NK-92 treated with Interleukin-12 subunit alpha and Interleukin-12 subunit beta, amount 100 ng/mL, for 24 hours (cell line): ENCODE results near the gene STS.
A peak's percentile ranks its signal among the peaks of the same experiment; 100 is the strongest.

Experiments used
- DNase-seq: peaks from one replicate; lab custom pipeline; 2025; lab: John Stamatoyannopoulos, UW

Gene STS, protein sequence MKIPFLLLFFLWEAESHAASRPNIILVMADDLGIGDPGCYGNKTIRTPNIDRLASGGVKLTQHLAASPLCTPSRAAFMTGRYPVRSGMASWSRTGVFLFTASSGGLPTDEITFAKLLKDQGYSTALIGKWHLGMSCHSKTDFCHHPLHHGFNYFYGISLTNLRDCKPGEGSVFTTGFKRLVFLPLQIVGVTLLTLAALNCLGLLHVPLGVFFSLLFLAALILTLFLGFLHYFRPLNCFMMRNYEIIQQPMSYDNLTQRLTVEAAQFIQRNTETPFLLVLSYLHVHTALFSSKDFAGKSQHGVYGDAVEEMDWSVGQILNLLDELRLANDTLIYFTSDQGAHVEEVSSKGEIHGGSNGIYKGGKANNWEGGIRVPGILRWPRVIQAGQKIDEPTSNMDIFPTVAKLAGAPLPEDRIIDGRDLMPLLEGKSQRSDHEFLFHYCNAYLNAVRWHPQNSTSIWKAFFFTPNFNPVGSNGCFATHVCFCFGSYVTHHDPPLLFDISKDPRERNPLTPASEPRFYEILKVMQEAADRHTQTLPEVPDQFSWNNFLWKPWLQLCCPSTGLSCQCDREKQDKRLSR

DNA sequence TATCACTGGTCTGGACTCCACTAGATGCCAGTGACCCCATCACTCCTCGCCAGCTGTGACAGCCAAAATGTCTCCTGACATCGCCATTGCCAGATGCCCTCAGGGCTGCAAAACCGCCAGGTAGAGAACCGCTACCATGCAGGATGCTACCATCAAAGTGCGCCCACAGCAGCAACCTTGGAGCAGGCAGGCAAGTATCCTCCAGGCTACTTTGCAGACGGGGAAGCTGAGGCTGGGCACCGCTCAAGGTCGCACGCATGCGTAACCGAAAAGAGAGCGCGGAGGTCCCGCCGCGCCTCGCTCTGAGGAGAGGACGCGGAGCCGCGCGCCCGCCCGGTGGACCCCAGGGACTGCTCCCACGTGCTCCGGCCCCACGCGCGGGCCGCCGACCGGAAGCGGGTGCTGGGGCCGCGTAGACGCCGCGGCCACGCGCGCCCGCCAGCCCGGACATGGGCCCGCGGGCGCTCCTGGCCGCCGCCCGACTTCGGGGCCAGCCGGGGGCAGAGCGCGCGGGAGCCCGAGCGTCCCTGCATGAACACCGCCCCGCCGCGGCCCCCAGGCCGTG, at the start of gene STS:
Gene STS (plus strand): TSS at position 300 of the 565 bp plus-strand sequence. CDS start 105,488 bp downstream, outside the sequence.
- peak; percentile 22 for DNase-seq

DNA sequence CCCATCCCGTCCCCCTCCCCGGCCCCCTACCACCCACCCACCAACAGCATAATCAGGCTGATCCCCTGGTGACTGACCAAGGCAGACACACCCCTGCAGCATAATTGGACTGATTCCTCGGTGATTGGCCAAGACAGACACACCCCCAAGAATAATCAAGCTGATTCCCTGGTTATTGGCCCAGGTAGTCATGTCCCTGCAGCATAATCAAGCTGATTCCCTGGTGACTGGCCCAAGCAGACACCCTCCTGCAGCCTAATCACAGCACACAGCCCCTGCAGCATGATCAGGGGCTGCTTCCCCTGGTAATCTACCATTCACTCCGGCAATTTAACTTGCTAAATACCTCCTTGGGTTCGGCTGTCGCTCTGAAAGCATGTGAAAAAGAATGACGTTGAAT, 47.5 kb upstream of the STS start:
- DNase-seq: no peak

DNA sequence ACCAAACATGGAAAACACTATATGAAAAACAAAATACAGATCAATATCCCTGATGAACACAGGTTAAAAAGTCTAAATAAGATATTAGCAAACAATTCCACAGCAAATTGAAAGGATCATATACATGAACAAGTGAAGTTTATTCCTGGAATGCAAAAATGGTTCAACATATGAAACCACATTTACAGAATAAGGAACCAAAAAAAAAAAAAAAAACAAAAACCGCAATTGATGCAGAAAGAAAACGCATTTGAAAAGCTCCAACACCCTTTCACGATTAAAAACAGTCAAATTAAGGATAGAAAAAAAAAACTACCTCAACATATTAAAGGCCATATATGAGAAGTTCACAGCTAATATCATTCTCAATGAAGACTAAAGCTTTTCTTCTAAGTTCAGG, 45.4 kb upstream of the STS start:
- DNase-seq: no peak

DNA sequence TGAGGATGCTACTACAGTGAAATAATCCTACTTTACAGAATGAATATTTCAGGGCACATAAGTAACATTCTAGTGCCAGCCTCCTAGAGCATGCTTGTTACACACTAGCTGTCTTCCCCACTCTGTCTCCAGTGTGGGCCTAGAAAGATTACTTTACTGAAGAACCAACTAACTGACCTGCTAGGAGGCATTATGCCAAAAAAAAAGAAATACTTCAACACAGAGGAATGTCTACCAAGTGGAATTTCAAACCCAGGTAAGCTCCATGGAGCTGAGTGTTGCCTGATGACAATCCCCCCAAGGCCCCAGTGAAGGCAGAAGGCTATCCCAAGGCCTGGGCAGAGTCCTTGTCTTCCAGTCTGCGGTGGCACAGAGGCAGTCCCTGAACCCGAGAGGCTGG, 40.9 kb upstream of the STS start:
- no peak for DNase-seq

DNA sequence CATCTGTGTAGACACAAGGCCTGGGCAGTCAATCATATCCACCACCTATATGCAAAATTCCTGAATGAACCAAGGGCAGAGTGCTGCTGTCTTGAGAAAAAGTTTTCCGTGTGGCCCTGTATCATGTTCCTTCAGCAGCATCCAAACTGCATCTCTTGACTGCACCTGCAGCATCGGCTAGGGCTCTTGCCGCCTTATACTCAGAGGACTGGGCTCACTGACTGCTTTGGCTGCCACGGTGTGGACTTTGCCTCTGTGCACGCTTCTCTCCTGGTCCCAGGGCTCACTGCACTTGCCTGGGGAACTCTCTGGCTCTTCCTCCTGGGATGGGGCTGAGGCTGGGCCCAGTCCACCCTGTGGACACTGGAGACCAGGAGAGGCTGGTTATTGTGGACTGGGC, 39.5 kb upstream of the STS start:
- no peak for DNase-seq

DNA sequence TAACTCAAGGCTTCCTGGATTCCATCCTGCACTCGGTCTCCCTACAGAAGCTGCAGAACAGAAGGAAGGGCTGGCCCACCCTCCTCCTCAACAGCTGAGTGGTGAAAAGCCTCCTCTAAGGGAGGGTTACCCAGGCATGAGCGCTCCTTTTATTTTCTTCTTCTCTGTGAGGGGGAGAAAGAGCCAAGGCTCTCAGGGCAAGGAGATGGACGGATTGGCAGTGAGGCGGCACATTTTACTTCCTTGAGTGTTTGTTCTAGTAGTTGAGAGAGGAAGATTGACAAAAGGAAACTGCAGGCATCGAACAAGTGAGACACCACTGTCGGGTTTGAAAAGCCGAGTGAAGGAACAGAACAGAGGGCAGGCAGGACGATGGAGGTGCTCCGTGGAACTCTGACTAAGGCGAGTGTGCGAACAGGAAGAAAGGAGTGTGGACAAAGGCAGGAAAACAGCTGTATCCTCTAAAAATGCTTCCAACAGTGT, 38.4 kb upstream of the STS start:
- no peak for DNase-seq

DNA sequence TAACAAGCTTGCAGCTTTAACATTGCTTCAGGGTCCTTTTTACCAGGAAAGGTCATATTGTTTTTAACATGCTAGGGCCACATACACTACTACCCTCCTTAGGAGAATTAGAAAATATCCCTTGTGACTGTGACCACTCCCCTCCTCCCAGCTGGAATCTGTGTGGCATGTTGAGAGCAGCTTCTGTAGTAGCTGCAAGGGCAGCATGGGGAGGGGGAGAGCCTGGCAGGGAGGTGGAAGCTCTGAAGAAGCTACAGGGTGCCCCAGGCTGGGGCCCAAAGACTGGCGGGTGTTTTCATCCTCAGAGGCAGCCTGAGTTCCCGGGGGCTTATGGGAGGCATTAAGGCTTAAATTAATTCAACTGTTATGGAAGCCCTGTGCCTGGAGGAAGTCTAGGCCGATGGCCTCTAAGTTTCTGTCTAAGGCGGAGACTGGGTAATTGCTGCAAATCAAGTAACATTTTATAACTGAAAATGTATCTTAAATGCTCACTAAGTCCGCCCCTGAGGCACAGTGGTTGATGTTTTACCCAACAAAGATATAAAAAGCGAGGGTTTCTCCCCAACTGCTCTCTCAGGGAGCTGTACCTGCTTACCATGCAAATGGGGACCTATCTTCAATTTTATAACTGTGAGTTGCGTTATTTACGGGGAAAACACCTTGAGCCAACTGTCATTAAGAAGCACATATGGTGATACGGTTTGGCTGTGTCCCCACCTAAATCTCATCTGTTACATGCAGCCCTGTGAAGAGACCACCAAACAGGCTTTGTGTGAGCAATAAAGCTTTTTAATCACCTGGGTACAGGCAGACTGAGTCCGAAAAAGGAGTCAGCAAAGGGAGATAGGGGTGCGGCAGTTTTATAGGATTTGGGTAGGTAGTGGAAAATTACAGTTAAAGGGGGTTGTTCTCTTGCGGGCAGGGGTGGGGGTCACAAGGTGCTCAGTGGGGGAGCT, 37.4 kb upstream of the STS start:
- DNase-seq: no peak

DNA sequence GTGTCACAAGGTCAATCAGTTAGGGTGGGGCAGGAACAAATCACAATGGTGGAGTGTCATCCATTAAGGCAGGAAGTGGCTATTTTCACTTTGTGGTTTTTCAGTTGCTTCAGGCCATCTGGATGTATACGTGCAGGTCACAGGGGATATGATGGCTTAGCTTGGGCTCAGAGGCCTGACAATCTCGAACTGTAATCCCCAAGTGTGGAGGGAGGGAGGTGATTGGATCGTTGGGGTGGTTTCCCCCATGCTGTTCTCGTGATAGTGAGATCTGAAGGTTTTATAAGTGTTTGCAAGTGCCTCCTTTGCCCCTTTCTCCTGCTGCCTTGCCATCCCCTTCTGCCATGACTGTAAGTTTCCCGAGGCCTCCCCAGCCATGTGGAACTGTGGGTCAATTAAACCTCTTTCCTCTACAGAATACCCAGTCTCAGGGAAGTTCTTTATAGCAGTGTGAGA, 36.7 kb upstream of the STS start:
- DNase-seq: no peak

DNA sequence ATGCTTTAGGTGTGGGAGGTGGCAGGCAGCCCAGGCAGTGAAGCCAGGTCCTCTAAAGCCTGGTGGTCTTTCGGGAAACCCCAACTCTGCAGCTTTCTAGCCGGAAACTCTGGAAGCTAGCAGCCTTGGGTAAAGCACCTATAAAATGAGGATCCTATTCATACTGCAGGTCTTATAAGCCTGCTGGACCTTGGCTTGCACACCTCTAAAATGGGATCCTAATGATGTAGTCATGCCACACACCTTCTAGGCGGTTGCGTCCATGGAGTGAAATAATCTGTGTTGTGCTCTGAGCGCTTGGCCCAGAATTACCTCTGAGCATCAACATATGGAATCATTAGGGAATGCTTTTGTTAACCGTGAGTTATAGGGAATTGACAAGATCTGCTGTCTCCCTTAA, 36.0 kb upstream of the STS start:
- DNase-seq: no peak

DNA sequence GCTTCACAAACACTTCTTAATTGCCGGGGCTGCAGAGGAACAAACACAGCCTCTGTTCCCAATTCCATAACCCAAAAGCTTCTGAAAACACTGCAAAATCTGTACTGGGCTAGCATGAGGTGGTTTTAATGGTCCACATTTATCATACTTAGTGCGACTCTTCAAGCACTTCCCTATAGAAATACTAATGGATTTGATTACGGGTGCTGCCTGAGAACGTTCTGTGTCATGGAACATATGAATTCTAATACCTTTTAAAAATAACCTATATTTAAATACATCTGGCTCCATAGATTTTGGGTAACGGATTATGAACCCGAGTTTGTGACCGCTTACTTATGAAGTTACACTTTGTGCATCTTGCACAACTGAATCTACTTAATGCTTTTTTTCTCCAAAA, 35.4 kb upstream of the STS start:
- DNase-seq: no peak

DNA sequence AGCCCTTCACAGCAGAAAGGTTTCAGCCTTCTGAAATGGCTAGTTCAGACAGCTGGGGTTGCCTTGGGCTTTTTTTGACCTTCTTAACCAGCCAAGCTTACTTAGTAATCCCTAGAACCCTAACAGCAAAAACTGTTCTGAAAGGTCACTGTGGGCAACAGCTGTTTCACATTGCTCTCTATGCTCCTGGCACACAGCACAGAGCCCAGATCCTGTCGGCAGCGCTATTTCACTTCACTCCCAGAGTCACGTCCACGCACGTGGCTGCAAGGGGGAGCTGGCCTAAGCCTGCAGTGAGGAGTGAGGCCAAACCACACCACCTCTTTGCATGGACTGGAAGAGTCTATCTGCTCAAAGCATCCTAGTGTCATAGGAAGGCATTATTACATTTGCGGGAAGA, 32.0 kb upstream of the STS start:
- DNase-seq: no peak

DNA sequence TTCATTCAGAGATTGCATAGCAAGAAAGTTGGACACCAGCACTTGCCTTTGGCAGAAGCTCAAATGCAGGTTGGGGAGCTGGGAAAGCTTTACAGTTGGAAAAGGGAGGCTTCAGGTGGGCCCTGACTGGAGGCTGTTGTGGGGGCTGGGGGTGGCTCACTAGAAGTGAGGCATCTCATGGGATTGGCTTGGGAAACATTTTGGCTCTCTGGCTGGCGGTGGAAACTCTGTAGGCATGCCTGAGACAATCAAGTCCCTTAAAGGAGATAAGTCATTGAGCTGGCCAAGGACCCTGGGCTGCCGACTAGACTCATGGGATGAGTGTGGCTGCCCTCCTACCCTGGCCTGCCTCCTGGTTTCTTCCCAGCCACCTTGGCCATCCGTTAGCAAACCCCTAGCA, 31.4 kb upstream of the STS start:
- DNase-seq: no peak

DNA sequence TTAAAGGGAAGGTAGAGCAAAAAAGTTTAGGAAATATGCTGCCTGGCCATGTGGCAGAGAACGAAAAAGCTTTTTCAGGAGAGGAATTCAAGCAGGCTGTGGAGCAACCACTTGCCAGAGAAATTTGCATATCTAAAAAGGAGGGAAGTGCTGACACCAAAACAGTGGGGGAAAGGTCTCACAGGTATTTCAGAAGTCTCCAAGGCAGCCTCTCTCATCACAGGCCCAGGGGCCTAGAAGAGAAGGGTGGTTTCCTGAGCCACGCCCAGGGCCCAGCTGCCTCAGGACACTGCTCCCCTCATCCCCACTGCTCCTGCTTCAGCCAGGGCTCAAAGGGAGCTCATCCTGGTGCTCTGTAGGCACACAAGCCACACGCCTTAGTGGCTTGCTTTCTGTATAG, 29.9 kb upstream of the STS start:
- DNase-seq: no peak

DNA sequence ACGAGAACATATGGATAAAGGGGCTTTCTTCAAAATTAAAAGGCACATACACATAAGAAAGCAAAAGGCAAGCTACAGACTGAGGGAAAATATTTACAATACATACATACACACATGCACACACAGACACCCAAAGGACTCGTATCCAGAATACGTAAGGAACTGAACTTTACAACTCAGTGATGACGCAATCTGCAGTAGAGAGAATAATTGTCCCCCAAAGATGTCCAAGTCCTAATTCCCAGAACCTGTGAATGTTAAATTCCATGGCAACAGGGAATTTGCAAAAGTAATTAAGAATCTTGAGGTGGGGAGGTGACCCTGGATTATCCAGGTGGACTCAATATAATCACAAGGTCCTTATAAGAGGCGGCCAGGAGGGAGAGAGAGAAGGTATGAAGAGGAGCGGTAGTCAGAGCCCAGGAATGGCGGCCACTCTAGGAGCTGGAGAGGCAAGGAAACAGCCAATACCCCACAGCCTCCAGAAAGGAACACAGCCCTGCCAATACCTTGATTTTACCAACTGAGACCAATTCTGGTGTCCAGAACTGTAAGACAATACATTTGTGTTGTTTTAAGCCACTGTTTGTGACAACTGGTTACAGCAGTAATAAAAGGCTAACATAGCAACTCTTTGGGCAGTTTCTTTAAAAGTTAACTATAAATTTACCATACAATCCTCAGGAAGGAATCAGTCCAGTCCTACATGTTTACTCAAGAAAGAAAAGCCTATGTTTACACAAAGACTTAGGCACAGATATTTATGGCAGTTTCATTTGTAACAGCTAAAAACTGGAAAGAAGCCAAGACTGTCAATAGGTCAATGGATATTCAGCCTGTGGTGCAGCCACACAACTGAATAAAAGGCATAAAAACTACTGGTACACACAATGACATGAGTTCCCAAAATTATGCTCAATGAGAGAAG, 27.3 kb upstream of the STS start:
- DNase-seq: no peak

DNA sequence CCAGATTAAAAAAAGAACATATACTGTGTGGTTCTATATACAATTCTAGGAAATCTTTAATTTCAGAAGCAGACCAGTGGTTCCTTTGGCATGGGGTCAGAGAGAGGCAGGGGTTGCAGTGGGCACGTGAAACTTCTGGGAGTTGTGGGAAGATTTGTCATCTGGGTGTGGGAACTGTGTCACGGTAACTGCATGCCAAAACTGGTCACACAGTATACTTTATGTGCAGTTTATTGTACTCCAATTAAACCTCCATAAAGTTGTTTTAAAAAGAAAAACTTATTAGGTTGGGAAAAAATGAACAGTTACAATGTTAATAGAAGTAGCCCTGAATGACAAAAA, 26.7 kb upstream of the STS start:
- no peak for DNase-seq

DNA sequence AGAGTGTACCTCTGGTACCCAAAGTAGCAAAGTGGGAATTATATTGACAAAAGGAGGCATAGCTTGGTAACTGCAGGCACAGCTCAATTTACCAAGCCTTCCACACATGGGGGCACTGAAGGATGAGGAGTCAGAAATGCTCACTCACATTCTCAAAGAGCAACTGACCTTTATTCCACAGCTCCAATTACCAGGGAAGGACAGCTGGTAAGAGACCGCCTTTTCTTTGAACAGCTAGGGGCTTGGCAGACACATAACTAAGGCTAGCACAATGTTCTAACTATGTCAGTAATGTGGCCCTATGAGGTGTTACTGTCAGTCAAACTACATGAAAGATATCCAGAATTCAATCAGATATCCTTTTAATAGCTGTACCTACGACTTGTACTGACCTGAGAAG, 20.5 kb upstream of the STS start:
- DNase-seq: no peak

DNA sequence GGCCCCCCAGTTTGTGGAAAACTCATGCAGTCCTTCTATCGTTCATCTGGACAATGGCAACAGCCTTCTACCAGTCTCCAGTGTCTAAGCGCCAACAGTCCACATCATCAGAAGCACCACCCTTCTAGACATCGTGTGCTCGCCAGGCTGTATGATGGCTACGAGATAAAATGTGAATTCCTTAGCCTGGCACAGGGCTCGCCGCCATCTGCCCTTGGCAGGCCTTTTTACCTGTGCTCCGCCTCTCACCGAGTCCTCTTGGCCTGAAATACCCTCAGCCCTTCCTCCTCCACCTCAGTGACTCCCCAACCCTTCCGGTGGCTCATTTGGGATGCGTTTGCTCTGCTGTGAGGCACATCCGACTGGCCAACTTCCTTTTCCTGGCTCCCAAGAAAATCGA, 15.9 kb upstream of the STS start:
- DNase-seq: no peak

DNA sequence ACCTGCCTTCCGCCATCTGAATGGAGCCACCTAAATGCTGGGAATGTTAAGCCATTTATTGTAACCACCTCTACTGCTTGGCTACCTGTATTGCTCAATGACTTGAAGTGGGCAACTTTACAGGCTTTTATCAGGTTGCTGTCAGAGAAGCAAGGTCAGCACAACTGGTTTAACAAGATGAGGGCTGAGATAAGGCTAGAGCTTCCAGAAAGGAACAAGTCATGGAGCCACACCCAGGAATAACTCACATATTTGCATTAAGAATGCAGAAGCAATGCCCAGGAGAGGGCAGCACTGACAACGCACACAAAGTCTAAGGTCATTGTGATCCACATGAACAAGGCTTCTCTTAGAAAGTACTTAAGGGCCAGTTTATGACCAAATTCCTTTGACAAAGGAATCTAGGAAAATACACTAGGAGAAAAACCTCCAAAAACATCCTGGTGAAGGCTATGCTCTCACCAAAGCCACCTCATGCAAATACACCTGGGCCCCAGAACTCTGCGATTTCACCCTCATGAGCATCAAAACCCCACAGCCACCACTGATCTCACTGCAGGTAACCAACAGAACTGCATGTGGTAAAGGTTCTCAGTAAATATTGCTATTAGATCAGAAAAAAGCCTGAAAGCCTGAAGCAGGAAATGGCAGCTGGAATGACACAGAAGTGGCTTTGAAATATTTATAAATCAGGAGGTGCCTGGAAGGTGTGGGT, 15.0 kb upstream of the STS start:
- DNase-seq: no peak

DNA sequence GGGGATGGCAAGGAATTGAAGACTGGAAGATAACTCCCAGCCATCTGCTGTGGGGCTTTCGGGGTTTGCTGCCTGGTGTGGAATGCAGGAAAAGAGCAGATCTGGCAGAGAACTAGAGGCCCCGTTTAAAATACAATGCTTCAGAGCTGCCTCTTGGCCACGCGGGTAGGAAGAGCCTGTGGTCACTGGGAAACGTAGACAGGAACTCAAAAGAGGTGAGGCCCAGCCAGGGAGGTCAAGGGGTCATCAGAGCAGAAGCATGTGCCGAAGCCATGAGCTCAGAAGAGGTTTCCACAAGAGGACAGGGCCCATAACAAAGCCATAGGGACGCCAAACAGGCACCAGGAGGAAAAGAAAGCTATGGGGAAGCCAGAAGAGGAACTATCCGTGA, 14.5 kb upstream of the STS start:
- no peak for DNase-seq

DNA sequence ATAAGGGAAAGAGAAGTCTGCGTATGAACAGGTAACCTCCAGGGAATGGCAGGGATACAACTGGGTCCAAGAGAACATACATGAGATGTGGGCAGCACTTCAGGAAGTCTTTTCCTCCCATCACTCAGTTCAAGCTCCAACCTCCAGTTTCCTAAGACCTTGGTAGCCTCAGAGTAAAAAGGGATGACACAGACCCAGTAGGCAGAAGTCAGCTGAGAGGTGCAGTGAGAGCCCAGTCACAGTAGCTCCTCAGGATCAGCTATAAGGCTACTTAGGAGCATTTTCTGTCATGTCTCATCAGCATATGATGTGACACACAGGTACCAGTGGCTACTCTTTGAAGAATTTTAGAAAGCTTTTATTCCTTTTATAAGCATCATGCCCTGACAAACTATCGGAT, 12.5 kb upstream of the STS start:
- no peak for DNase-seq
